GM21576 (cell line): ENCODE results near the gene MOB1A.
"Not testable (repeated sequence)": the region's sequence is repeated elsewhere in the genome, so short reads cannot be mapped to it uniquely, and the experiment has no call there.

Experiments used
- ATAC-seq: cut with Tn5 transposase; IDR thresholded peaks from one replicate; pipeline ENCODE4 v1.9.1; 2021; ENCODE audit warnings: mild to moderate bottlenecking, moderate library complexity; ENCODE audit not compliant: unreplicated experiment

Gene MOB1A

GRCh38 chr2:74149570-74150319, 28.9 kb downstream of the MOB1A start:
- no peak for ATAC-seq

DNA sequence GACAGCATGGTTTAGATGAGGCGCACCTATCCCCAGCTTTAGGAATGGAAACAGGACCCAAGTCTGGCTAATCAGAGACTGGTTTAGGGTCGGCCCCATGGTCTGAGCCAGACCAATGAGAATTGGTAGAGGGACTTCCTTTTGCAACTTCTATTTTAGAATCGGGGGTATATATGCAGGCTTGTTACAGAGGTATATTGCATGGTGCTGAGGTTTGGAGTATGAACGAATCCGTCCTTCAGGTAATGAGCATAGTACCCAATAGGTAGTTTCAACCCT, 29.5 kb downstream of the MOB1A start:
- ATAC-seq = no peak

GRCh38 chr2:74148457-74149246, 30.0 kb downstream of the MOB1A start:
- ATAC-seq = no peak

DNA sequence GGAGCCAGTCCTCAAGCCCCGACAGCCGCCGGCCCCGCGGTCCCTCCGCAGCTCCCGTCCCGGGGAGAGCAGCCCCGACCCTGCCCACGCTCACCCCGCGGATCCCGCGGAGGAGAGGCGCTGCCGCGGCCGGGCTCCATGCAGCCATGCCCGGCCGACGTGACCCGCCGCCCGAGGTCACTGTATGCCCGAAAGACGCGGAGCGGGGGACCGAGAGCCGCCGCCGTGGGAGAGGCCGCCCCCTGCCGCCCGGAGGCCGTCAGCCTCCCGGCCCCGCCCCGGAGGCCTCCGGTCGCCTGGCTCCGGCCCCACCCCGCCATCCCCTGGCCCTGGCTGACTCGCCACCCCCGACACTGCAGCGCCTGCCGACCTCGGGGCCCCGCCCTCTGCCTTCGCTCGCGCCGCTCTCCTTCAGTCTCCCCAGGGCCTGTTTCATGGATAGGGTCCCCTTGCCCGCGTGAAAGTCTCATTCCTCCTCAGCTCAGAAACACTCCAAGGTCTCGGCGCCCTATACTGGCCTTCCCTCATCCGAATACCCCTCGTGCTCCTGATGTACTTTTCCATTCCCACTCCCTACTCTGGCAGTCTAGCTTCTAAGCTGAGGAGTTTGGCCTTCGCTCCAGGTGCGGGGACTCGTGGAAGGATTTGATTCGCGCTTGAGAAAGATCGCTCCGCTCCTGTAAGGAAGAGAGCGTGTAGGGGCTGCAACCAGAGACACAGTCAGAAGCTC, 30.8 kb downstream of the MOB1A start, which contains the start of gene BOLA3:
Gene BOLA3 (minus strand): TSS at position 186 of the 730 bp plus-strand sequence. CDS start 38 bp downstream, at position 148.
- peak; percentile 85 for ATAC-seq

DNA sequence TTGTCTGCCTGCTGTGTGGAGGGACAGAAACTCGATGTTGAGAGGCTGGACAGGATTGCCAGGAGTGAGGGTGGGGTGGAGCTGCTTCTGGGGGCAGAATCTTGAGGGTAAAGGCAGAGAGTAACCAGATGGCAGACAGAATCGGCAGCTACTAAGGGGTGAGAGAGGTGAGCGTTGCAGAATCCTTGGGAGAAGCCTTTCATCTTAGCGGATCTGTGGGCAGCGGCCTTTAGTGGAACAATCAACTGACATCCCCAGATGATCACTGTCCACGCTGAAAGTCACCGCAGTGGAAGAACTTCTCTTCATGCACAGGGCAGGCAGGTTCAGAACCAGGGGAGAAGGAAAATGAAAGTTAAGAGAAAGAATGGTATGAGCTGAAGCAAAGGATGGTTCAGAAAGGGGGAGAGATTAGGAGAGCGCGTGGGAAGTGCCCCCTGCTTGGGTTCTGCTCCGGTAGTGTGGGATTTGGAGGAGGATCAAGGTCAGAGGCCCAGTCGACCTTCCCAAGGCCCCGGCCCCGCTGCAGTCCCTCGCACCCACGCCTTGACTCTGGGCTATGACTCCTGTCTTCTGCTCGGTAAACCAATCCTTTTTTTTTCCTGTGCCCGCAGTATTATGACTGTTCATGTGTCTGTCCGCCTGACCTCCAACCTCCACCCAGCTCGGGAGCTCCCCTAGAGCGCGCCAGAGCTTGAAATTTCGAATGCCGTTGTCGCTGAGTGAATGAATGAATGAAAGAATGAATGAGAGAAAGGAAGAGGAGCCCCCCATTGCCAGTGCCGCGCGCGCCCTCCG, 31.6 kb downstream of the MOB1A start:
- ATAC-seq = peak; percentile 1

- no peak for ATAC-seq
Measured at GRCh38 chr2:74142340-74142739, 36.3 kb downstream of the MOB1A start.

DNA sequence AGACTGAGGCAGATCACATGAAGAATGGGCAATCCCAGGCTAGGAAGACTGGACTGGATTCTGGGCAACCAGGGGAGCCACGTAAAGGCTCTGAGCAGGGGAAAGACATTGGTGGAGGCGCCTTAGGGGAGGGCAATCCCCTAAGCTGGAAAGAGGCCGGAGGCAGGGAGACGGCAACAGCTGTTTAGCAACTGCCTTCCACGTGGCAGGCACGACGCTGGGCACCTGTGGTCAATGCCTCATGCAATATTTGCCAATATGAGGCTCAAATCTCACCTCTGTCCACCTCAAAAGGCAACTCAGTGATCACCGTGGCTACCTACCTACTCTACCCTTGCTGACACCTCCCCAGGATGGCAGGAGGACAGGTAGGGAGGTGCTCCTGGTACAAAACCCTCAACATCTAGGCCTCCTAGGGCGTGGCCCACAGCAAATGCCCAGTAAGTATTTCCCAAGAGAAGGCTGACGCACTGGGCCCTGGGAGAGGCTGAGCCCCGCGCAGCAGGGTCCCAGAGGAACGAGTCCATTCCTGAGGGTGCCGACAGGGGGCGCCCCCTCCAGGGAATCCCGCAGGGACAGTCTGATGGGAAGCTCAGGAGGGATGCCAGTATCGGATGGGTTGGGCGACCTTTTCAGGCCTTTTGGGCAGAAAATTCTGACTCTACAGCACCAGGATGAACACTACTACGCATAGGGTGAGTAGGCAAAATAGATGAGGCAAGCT, 39.9 kb downstream of the MOB1A start:
- ATAC-seq = no peak

GRCh38 chr2:74137651-74138599, 40.8 kb downstream of the MOB1A start:
- no peak for ATAC-seq

DNA sequence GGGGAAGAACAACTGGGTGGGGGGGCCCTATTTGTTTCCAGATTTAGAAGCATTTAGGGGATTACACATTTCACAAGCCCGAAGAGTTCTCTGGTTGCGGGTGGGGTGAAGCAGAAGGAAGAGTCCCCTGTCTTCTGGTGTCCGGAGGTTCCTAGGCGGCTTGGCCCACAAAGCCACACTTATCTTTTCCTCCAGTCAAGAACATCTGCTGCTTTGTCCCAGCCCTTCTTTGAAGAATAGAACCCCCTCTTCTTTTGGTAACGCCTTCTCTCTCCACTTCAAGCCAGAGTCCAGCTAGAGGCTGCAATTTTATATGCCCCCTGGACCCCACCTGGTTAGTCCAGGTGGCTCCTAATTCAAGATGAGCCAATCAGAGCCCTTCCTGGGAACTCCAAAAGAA, 46.8 kb downstream of the MOB1A start:
- ATAC-seq = no peak

- no peak for ATAC-seq
Measured at GRCh38 chr2:74130211-74130995, 48.3 kb downstream of the MOB1A start.

- no peak for ATAC-seq
Measured at GRCh38 chr2:74128206-74128605, 50.5 kb downstream of the MOB1A start.

- not testable (repeated sequence) for ATAC-seq
Measured at GRCh38 chr2:74123955-74124354, 54.7 kb downstream of the MOB1A start.

DNA sequence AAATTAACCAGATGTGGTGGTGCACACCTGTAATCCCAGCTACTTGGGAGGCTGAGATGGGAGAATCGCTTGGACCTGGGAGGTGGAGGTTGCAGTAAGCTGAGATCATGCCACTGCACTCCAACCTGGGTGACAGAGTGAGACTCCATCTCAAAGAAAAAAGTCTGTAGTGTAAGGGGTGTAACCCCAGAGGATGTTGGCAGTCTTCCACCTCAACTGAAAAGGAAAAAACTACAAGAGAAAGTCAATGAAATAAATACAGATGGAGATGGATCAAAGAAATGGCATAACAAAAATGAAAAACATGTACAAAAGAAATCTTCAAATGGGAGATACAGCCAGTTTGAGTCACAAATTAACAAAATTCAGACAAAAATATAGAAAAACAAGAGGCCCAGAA, 56.8 kb downstream of the MOB1A start:
- ATAC-seq = not testable (repeated sequence)

DNA sequence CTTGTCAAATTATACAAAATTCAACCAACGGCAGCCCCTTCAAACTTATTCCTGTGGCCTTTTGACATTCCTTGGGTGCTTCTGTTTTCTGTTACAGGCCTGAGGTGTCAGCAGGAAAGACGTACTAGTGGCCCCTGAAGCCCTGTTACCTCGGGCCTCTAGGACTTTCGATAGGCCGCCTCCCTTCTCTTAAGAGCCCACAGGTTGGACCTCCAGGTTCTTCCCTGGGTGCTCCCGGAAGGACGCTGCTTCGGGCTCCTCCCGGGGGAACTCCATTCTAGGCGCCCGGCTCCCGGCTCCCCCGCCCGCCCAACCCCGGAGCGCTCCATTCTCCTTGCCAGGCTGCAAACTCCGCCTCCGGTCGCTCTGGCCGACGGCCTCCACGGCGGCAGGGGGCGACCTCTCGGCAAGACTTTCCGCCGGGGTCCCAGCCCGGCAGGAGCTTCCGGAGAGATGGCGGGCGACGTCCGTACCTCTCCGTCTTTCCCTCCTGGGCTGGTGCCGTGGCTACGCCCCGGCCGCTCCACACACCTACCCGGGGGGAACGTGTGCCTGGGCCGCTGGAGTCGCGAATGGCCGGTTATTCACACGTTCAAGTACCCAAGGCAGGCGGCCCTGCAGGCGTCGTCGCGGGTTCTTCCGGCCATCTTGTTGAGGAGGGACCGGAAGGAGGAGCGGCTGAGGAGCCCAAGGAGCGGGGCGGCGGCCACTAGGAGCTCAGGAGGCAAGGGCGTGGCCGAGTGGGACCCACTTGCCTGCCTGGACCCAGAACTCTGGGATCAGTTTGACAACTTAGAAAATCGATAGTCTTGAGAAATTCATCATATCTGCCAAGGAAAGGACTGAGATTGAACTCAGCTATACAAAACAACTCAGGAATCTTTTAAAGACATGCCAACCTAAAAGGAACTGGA, 58.5 kb downstream of the MOB1A start:
- ATAC-seq = peak; percentile 93

- no peak for ATAC-seq
Measured at GRCh38 chr2:74119339-74119738, 59.3 kb downstream of the MOB1A start.

- ATAC-seq = no peak
Measured at GRCh38 chr2:74111380-74111779, 67.3 kb downstream of the MOB1A start.

DNA sequence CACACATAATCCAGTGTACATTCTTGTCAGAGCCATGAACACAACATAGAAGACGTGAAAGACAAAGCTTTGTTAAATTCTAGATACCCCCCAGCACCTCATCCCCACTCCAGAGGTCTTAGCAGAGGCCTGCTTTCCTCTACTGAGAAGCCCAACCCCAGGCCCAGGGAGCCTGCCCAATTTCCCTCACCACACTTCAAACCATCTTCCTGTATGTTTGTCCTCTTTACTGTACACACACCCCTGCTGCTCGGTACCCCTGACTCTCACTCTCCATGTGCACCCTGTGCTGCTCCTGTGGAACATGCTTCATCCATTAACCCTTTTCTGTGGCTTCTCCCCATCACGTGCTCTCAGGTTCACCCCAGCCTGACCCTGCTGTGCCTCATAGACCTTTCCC, 68.1 kb downstream of the MOB1A start:
- ATAC-seq = no peak
